GM12864 (cell line): ENCODE data around the gene FCRLB.
"Not testable (repeated sequence)": the region's sequence is repeated elsewhere in the genome, so short reads cannot be mapped to it uniquely, and the experiment has no call there.

Experiments
- DNase-seq: peaks from one replicate; pipeline ENCODE4 v3.0.0-alpha.2; 2011; ENCODE audit warnings: low read depth
- H3K4me3 ChIP-seq: 2 replicates; pipeline ENCODE4 v1.5.1; 2011; ENCODE audit warnings: mild to moderate bottlenecking, low read depth, low read length, control low read depth
- CTCF ChIP-seq: IDR thresholded peaks from 2 replicates; pipeline ENCODE4 v1.5.1; 2011; ENCODE audit warnings: low read depth, mild to moderate bottlenecking, moderate library complexity, low read length, control low read depth, inconsistent platforms; ENCODE audit errors: missing control alignments

Gene FCRLB

GRCh38 chr1:161749509-161750407 lies 28.4 kb downstream of the FCRLB start, which contains the start of gene DUSP12:
Gene DUSP12 (plus strand): TSS chr1:161749786. CDS start chr1:161749802, 16 bp downstream.
- peak; percentile 91 for DNase-seq
- H3K4me3 ChIP-seq, result peak within 1 kb of the TSS; percentile 66
- no peak for TF ChIP-seq CTCF

- DNase-seq, result no peak
- peak; percentile 69 for TF ChIP-seq CTCF
- no peak overlapping the region for H3K4me3 ChIP-seq
Observed at GRCh38 chr1:161763522-161764098, 42.3 kb downstream of the FCRLB start.

- DNase-seq, result peak; percentile 88
- no peak for TF ChIP-seq CTCF
- peak within 1 kb of the TSS; percentile 93 for H3K4me3 ChIP-seq
Observed at GRCh38 chr1:161766102-161766981, 45.0 kb downstream of the FCRLB start, which contains the start of gene ATF6. Gene ATF6 (plus strand): TSS chr1:161766320. CDS start chr1:161766361, 41 bp downstream.

GRCh38 chr1:161768461-161768860 lies 47.1 kb downstream of the FCRLB start:
- DNase-seq, result no peak
- no peak overlapping the region for H3K4me3 ChIP-seq

GRCh38 chr1:161768986-161769672 lies 47.8 kb downstream of the FCRLB start:
- H3K4me3 ChIP-seq, result no peak overlapping the region
- TF ChIP-seq CTCF, result no peak
- DNase-seq, result no peak

More at GRCh38 chr1:161768461-161768860, 47.1 kb downstream of the FCRLB start:
- TF ChIP-seq CTCF, result no peak

- H3K4me3 ChIP-seq, result not testable (repeated sequence)
Observed at GRCh38 chr1:161769673-161770045, 48.3 kb downstream of the FCRLB start.

More at GRCh38 chr1:161769673-161770045, 48.3 kb downstream of the FCRLB start:
- DNase-seq, result not testable (repeated sequence)
